IPS-18a (cell line): ENCODE results near the gene CUL9.

Experiments used
- H3K27ac ChIP-seq: one replicate; pipeline ENCODE4 v1.5.1; 2013; ENCODE audit warnings: low read length
- H3K27me3 ChIP-seq: one replicate; pipeline ENCODE4 v1.6.1; 2013; ENCODE audit warnings: mild to moderate bottlenecking, low read length; ENCODE audit not compliant: control insufficient read depth, insufficient read depth
- H3K36me3 ChIP-seq: one replicate; pipeline ENCODE4 v1.6.1; 2013; ENCODE audit warnings: low read depth, low read length; ENCODE audit not compliant: control insufficient read depth
- H3K4me1 ChIP-seq: one replicate; pipeline ENCODE4 v1.6.1; 2013; ENCODE audit warnings: low read depth, low read length; ENCODE audit not compliant: control insufficient read depth
- H3K4me3 ChIP-seq: one replicate; pipeline ENCODE4 v1.5.1; 2013; ENCODE audit warnings: low read length
- H3K9ac ChIP-seq: one replicate; pipeline ENCODE4 v1.6.1; 2013; ENCODE audit warnings: mild to moderate bottlenecking, low read length, moderate library complexity
- H3K9me3 ChIP-seq: one replicate; pipeline ENCODE4 v1.6.1; 2013; ENCODE audit warnings: low read depth, low read length; ENCODE audit not compliant: control insufficient read depth

The CUL9 gene

GRCh38 chr6:43262780-43263313, 80.9 kb downstream of the CUL9 start:
- H3K9me3 ChIP-seq = no peaks in the 10 kb centered on the region
- no peak overlapping the region for H3K9ac ChIP-seq
- no peak overlapping the region for H3K4me3 ChIP-seq
- H3K4me1 ChIP-seq = peaks cover 8% of the 10 kb centered on the region
- H3K27me3 ChIP-seq = peaks cover 3% of the 10 kb centered on the region
- H3K27ac ChIP-seq = no peak overlapping the region
- no peaks in the 10 kb centered on the region for H3K36me3 ChIP-seq

- no peaks in the 10 kb centered on the region for H3K36me3 ChIP-seq
- no peak overlapping the region for H3K9ac ChIP-seq
- peaks cover 10% of the 10 kb centered on the region for H3K4me1 ChIP-seq
- H3K27ac ChIP-seq = no peak overlapping the region
- no peaks in the 10 kb centered on the region for H3K9me3 ChIP-seq
- H3K27me3 ChIP-seq = peaks cover 10% of the 10 kb centered on the region
- H3K4me3 ChIP-seq = no peak overlapping the region
Observed at GRCh38 chr6:43263314-43264178, 81.5 kb downstream of the CUL9 start.

- peaks cover 10% of the 10 kb centered on the region for H3K4me1 ChIP-seq
Observed at GRCh38 chr6:43264599-43265145, 82.7 kb downstream of the CUL9 start.

GRCh38 chr6:43265564-43265963, 83.6 kb downstream of the CUL9 start:
- H3K27me3 ChIP-seq = peaks cover 29% of the 10 kb centered on the region
- no peak overlapping the region for H3K4me3 ChIP-seq
- H3K9ac ChIP-seq = no peak overlapping the region
- H3K9me3 ChIP-seq = no peaks in the 10 kb centered on the region
- H3K36me3 ChIP-seq = no peaks in the 10 kb centered on the region
- H3K27ac ChIP-seq = no peak overlapping the region
- peaks cover 13% of the 10 kb centered on the region for H3K4me1 ChIP-seq

More at GRCh38 chr6:43264599-43265145, 82.7 kb downstream of the CUL9 start:
- no peak overlapping the region for H3K9ac ChIP-seq
- H3K4me3 ChIP-seq = no peak overlapping the region
- peaks cover 22% of the 10 kb centered on the region for H3K27me3 ChIP-seq
- no peaks in the 10 kb centered on the region for H3K9me3 ChIP-seq
- H3K36me3 ChIP-seq = no peaks in the 10 kb centered on the region
- no peak overlapping the region for H3K27ac ChIP-seq

- Histone ChIP-seq H3K27me3 (peaks cover 29% of the 10 kb centered on the region), H3K9me3 (no peaks in the 10 kb centered on the region), H3K36me3 (no peaks in the 10 kb centered on the region), H3K4me3 (no peak overlapping the region), H3K4me1 (peaks cover 13% of the 10 kb centered on the region), H3K27ac (no peak overlapping the region), H3K9ac (no peak overlapping the region)
Observed at GRCh38 chr6:43267619-43268354, 85.8 kb downstream of the CUL9 start.

GRCh38 chr6:43268355-43268700, 86.3 kb downstream of the CUL9 start:
- Histone ChIP-seq H3K9me3 (no peaks in the 10 kb centered on the region), H3K36me3 (no peaks in the 10 kb centered on the region), H3K4me1 (peaks cover 13% of the 10 kb centered on the region), H3K4me3 (no peak overlapping the region), H3K27ac (no peak overlapping the region), H3K9ac (no peak overlapping the region), H3K27me3 (peaks cover 33% of the 10 kb centered on the region)

GRCh38 chr6:43268782-43269272, 86.8 kb downstream of the CUL9 start:
- H3K9me3 ChIP-seq = no peaks in the 10 kb centered on the region
- no peak overlapping the region for H3K27ac ChIP-seq
- H3K4me3 ChIP-seq = no peak overlapping the region
- H3K4me1 ChIP-seq = peaks cover 13% of the 10 kb centered on the region
- H3K27me3 ChIP-seq = peaks cover 38% of the 10 kb centered on the region
- no peak overlapping the region for H3K9ac ChIP-seq
- no peaks in the 10 kb centered on the region for H3K36me3 ChIP-seq

GRCh38 chr6:43269273-43270007, 87.4 kb downstream of the CUL9 start:
- no peak overlapping the region for H3K27ac ChIP-seq
- no peak overlapping the region for H3K9ac ChIP-seq
- peaks cover 44% of the 10 kb centered on the region for H3K27me3 ChIP-seq
- H3K9me3 ChIP-seq = no peaks in the 10 kb centered on the region
- H3K36me3 ChIP-seq = no peaks in the 10 kb centered on the region
- H3K4me1 ChIP-seq = peaks cover 13% of the 10 kb centered on the region
- H3K4me3 ChIP-seq = peak overlapping the region; percentile 31

- Histone ChIP-seq H3K4me3 (no peak overlapping the region), H3K36me3 (no peaks in the 10 kb centered on the region), H3K27me3 (peaks cover 61% of the 10 kb centered on the region), H3K27ac (no peak overlapping the region), H3K4me1 (peaks cover 13% of the 10 kb centered on the region), H3K9me3 (no peaks in the 10 kb centered on the region), H3K9ac (no peak overlapping the region)
Observed at GRCh38 chr6:43271103-43271815, 89.3 kb downstream of the CUL9 start.

- Histone ChIP-seq H3K9ac (no peak overlapping the region), H3K4me1 (peaks cover 13% of the 10 kb centered on the region), H3K36me3 (no peaks in the 10 kb centered on the region), H3K9me3 (no peaks in the 10 kb centered on the region), H3K27me3 (peaks cover 68% of the 10 kb centered on the region), H3K4me3 (no peak overlapping the region), H3K27ac (no peak overlapping the region)
Observed at GRCh38 chr6:43271944-43272343, 89.9 kb downstream of the CUL9 start.
